PFSK-1 (cell line): ENCODE data around the gene CCDC33. TPM values are rescaled to one million over a fixed set of nuclear protein-coding genes. Genes with fewer than 3 reads are reported as not detected.

Experiments
- FOXP2 ChIP-seq: optimal IDR thresholded peaks from 2 replicates; pipeline ENCODE3; 2011; ENCODE audit warnings: borderline replicate concordance, control low read depth, inconsistent platforms; ENCODE audit not compliant: insufficient read depth; ENCODE audit errors: extremely low read length, extremely low read depth
- POLR2AphosphoS5 ChIP-seq: IDR thresholded peaks from 2 replicates; pipeline ENCODE4 v1.6.1; 2012; ENCODE audit warnings: low read depth, mild to moderate bottlenecking, control low read depth, low read length, moderate library complexity
- REST ChIP-seq, 2 experiments: IDR thresholded peaks; 2 replicates each; pipeline versions ENCODE4 v1.6.1 to v1.8.0; 2011 to 2012; ENCODE audit warnings: low read depth in 2 of 2, low read length in 2 of 2, control low read depth in 1 of 2, inconsistent platforms in 1 of 2, mild to moderate bottlenecking in 1 of 2, moderate library complexity in 1 of 2; ENCODE audit not compliant: insufficient read depth in 1 of 2
- SIN3A ChIP-seq: IDR thresholded peaks from 2 replicates; pipeline ENCODE4 v1.6.1; 2012; ENCODE audit warnings: mild to moderate bottlenecking, low read length, moderate library complexity, borderline replicate concordance; ENCODE audit not compliant: insufficient read depth
- TAF1 ChIP-seq: IDR thresholded peaks from 2 replicates; pipeline ENCODE4 v1.6.1; 2012; ENCODE audit warnings: low read length, control low read depth, borderline replicate concordance; ENCODE audit not compliant: insufficient read depth
- polyA plus RNA-seq: library from polyadenylated mRNA; unstranded; fragments of >200 nt; gene quantifications from one replicate; pipeline ENCODE4 v1.2.1, GENCODE V29; 2012; ENCODE audit warnings: low read depth, missing spikeins; ENCODE audit not compliant: insufficient read length

Gene CCDC33
- not detected for polyA plus RNA-seq

- no peak for TF ChIP-seq FOXP2
- no peak for TF ChIP-seq POLR2AphosphoS5
- TF ChIP-seq SIN3A, result no peak
- no peak for TF ChIP-seq REST (IDR thresholded peaks at IDR 0.05; ENCODE audit: insufficient read depth in 1 of 2, low read depth in 2 of 2, low read length in 2 of 2)
- no peak for TF ChIP-seq TAF1
These were observed at the start of gene CCDC33 for GRCh38 chr15:74235962-74236361. Gene CCDC33, plus strand, starts transcription at chr15:74236326. Its CDS starts 394 bp downstream, at chr15:74236720.

- no peak for TF ChIP-seq TAF1
- TF ChIP-seq POLR2AphosphoS5, result no peak
- TF ChIP-seq SIN3A, result no peak
- no peak for TF ChIP-seq REST (IDR thresholded peaks at IDR 0.05; ENCODE audit: insufficient read depth in 1 of 2, low read depth in 2 of 2, low read length in 2 of 2)
- no peak for TF ChIP-seq FOXP2
These were observed 47.9 kb upstream of the CCDC33 start for GRCh38 chr15:74188216-74188615.

GRCh38 chr15:74191798-74192197 lies 44.3 kb upstream of the CCDC33 start:
- TF ChIP-seq REST (IDR thresholded peaks at IDR 0.05; ENCODE audit: insufficient read depth in 1 of 2, low read depth in 2 of 2, low read length in 2 of 2) (no peak), SIN3A (no peak), FOXP2 (no peak), TAF1 (no peak), POLR2AphosphoS5 (no peak)

GRCh38 chr15:74192751-74193150 lies 43.4 kb upstream of the CCDC33 start:
- TF ChIP-seq TAF1, result no peak

- TF ChIP-seq POLR2AphosphoS5 (no peak), FOXP2 (no peak), TAF1 (no peak), REST (IDR thresholded peaks at IDR 0.05; ENCODE audit: insufficient read depth in 1 of 2, low read depth in 2 of 2, low read length in 2 of 2) (no peak), SIN3A (no peak)
These were observed 42.8 kb upstream of the CCDC33 start for GRCh38 chr15:74193299-74193718.
